GM12874 (cell line): ENCODE results near the gene TIMM10B.

Experiments
- CTCF ChIP-seq: IDR thresholded peaks from 2 replicates; pipeline ENCODE4 v1.5.1; 2011; ENCODE audit warnings: low read depth, mild to moderate bottlenecking, control low read depth, low read length, moderate library complexity; ENCODE audit not compliant: insufficient read depth

TIMM10B gene

GRCh38 chr11:6483015-6483414 lies 1.7 kb downstream of the TIMM10B start:
- no peak for TF ChIP-seq CTCF

- TF ChIP-seq CTCF, result no peak
Measured at GRCh38 chr11:6485661-6486060, 4.4 kb downstream of the TIMM10B start.

GRCh38 chr11:6486256-6486655 lies 5.0 kb downstream of the TIMM10B start:
- TF ChIP-seq CTCF, result no peak

- TF ChIP-seq CTCF, result no peak
Measured at GRCh38 chr11:6486938-6487337, 5.6 kb downstream of the TIMM10B start.

GRCh38 chr11:6488342-6488741 lies 7.0 kb downstream of the TIMM10B start:
- no peak for TF ChIP-seq CTCF

- TF ChIP-seq CTCF, result no peak
Measured at GRCh38 chr11:6488821-6489220, 7.5 kb downstream of the TIMM10B start.

GRCh38 chr11:6489306-6489705 lies 8.0 kb downstream of the TIMM10B start:
- no peak for TF ChIP-seq CTCF
